Testis (tissue), 3 donors: ENCODE measurements around the gene PRPF38B. TPM values are rescaled to one million over a fixed set of nuclear protein-coding genes. Genes with fewer than 3 reads are reported as not detected.
"Not testable (repeated sequence)": the region's sequence is repeated elsewhere in the genome, so short reads cannot be mapped to it uniquely, and the experiment has no call there.

Source experiments
- DNase-seq: peaks from one replicate; pipeline ENCODE4 v3.0.0-alpha.2; 2019
- H3K27ac ChIP-seq, 2 donors: fragments of 200-600 bp; sonication (generic); one replicate each; pipeline ENCODE4 v1.5.1; 2019
- H3K27me3 ChIP-seq: fragments of 200-600 bp; sonication (generic); one replicate; pipeline ENCODE4 v1.5.1; 2019
- H3K36me3 ChIP-seq: fragments of 200-600 bp; sonication (generic); one replicate; pipeline ENCODE4 v1.5.1; 2017; ENCODE audit warnings: low read depth; ENCODE audit errors: missing control alignments
- H3K4me1 ChIP-seq: fragments of 200-600 bp; sonication (generic); one replicate; pipeline ENCODE4 v1.5.1; 2019
- H3K4me3 ChIP-seq, 2 donors: fragments of 200-600 bp; sonication (generic); one replicate each; pipeline ENCODE4 v1.5.1; 2017 to 2019
- H3K9me3 ChIP-seq: fragments of 200-600 bp; sonication (generic); one replicate; pipeline ENCODE4 v1.5.1; 2017
- CTCF ChIP-seq, 3 experiments: fragments of 450-650 bp in 2 of 3; fragments of 200-600 bp in 1 of 3; sonication (generic) in 1 of 3; IDR thresholded peaks; one replicate each; pipeline ENCODE4 v1.5.1; 2016 to 2019; ENCODE audit warnings: antibody characterized with exemption in 3 of 3, mild to moderate bottlenecking in 2 of 3, moderate library complexity in 1 of 3
- POLR2A ChIP-seq: fragments of 450-650 bp; IDR thresholded peaks from one replicate; pipeline ENCODE4 v1.6.1; 2017; ENCODE audit warnings: antibody characterized with exemption, mild to moderate bottlenecking, moderate library complexity
- WGBS, 2 donors: methylation state at CpG; one replicate each; pipeline ENCODE4 v1.1.5; 2018; 5-methylcytosine and 5-hydroxymethylcytosine counted together
- intact Hi-C: fragments of 100-400 bp; cut with DNase I; formaldehyde crosslinking; loops from one replicate; pipeline ENCODE4 v1.15.1; 2023; ENCODE audit warnings: low total_unique reads
- polyA plus RNA-seq: library from polyadenylated mRNA; stranded (reverse); fragments of 350-450 nt; fragmentation: Illumina TruSeq; extraction: RNeasy Lipid Tissue Mini Kit (QIAGEN cat#74804); gene quantifications from one replicate; pipeline ENCODE4 v1.2.3, GENCODE V29; 2014; ENCODE audit warnings: low read depth, low replicate concordance; ENCODE audit not compliant: insufficient read depth
- total RNA-seq, 2 donors: library from RNA; depleted of rRNA; stranded (reverse); fragments of >200 nt; gene quantifications; one replicate each; pipeline ENCODE4 v1.2.3, GENCODE V29; 2016

The PRPF38B gene
- total and polyA plus RNA-seq, 3 donors from 2014 or later: 8.6 to 29.0 (median 28.1) TPM

GRCh38 chr1:108665067-108665466 is 27.0 kb upstream of the PRPF38B start:
- H3K27me3 ChIP-seq: no peaks in the 10 kb centered on the region
- H3K27ac ChIP-seq: no peak overlapping the region
- H3K9me3 ChIP-seq: no peaks in the 10 kb centered on the region
- intact Hi-C loops: no loop called here
- no peaks in the 10 kb centered on the region for H3K4me1 ChIP-seq
- H3K36me3 ChIP-seq: no peaks in the 10 kb centered on the region
- DNase-seq: no peak
- no peak for TF ChIP-seq POLR2A
- no peak for TF ChIP-seq CTCF (IDR thresholded peaks at IDR 0.05)
- 74 to 77% methylated on average over 2 of the region's 2 CpGs for WGBS, 2 donors
- no peak overlapping the region for H3K4me3 ChIP-seq

DNA sequence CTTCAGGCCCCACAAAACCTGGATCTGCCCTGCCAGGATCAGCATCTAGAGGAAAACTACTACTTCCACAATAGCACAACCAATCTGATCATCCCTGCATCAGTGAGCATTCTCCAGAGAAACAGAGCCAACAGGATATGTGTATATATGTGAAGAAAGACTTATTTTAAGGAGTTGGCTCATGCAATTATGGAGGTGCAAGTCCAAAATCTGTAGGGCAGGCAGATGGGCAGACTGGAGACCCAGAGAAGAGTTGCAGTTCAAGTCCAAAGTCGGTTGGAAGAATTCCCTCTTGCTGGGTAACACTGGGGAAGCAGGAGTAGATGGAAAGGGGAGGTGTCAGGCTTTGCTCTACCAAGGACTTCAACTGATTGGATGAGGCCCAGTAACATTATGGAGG is 26.3 kb upstream of the PRPF38B start:
- TF ChIP-seq CTCF (IDR thresholded peaks at IDR 0.05) (no peak), POLR2A (no peak)

GRCh38 chr1:108667422-108667821 is 24.7 kb upstream of the PRPF38B start:
- intact Hi-C loops, H3K27me3 ChIP-seq, H3K4me1 ChIP-seq, H3K36me3 ChIP-seq, H3K4me3 ChIP-seq, DNase-seq, H3K27ac ChIP-seq, H3K9me3 ChIP-seq: not testable (repeated sequence)
- 67 to 96% methylated on average over 3 to 19 of the region's 28 CpGs for WGBS, 2 donors

More for the DNA sequence above, 26.3 kb upstream of the PRPF38B start:
- no peak overlapping the region for H3K27ac ChIP-seq
- no peaks in the 10 kb centered on the region for H3K27me3 ChIP-seq
- no peaks in the 10 kb centered on the region for H3K9me3 ChIP-seq
- H3K4me3 ChIP-seq: no peak overlapping the region
- H3K36me3 ChIP-seq: no peaks in the 10 kb centered on the region
- no peak for DNase-seq
- intact Hi-C loops: no loop called here
- H3K4me1 ChIP-seq: no peaks in the 10 kb centered on the region
- 46 to 95% methylated on average over 1 of the region's 1 CpG for WGBS, 2 donors

- intact Hi-C loops: no loop called here
- H3K27ac ChIP-seq: no peak overlapping the region
- no peaks in the 10 kb centered on the region for H3K9me3 ChIP-seq
- no peak overlapping the region for H3K4me3 ChIP-seq
- TF ChIP-seq POLR2A (no peak), CTCF (IDR thresholded peaks at IDR 0.05) (no peak)
- H3K4me1 ChIP-seq: no peaks in the 10 kb centered on the region
- no peak for DNase-seq
- H3K36me3 ChIP-seq: no peaks in the 10 kb centered on the region
- no peaks in the 10 kb centered on the region for H3K27me3 ChIP-seq
Measured at GRCh38 chr1:108668777-108669176, 23.3 kb upstream of the PRPF38B start.

GRCh38 chr1:108669679-108670078 is 22.4 kb upstream of the PRPF38B start:
- H3K36me3 ChIP-seq: no peaks in the 10 kb centered on the region
- no peaks in the 10 kb centered on the region for H3K4me1 ChIP-seq
- H3K27ac ChIP-seq: no peak overlapping the region
- intact Hi-C loops: no loop called here
- 74 to 80% methylated on average over 7 of the region's 7 CpGs for WGBS, 2 donors
- H3K9me3 ChIP-seq: no peaks in the 10 kb centered on the region
- no peaks in the 10 kb centered on the region for H3K27me3 ChIP-seq
- H3K4me3 ChIP-seq: no peak overlapping the region
- DNase-seq: no peak
- TF ChIP-seq POLR2A (no peak), CTCF (IDR thresholded peaks at IDR 0.05) (no peak)
